Measurements from ENCODE around the gene ZDHHC1.
"Not testable (repeated sequence)": the region's sequence is repeated elsewhere in the genome, so short reads cannot be mapped to it uniquely, and the experiment has no call there.

Gene ZDHHC1

DNA sequence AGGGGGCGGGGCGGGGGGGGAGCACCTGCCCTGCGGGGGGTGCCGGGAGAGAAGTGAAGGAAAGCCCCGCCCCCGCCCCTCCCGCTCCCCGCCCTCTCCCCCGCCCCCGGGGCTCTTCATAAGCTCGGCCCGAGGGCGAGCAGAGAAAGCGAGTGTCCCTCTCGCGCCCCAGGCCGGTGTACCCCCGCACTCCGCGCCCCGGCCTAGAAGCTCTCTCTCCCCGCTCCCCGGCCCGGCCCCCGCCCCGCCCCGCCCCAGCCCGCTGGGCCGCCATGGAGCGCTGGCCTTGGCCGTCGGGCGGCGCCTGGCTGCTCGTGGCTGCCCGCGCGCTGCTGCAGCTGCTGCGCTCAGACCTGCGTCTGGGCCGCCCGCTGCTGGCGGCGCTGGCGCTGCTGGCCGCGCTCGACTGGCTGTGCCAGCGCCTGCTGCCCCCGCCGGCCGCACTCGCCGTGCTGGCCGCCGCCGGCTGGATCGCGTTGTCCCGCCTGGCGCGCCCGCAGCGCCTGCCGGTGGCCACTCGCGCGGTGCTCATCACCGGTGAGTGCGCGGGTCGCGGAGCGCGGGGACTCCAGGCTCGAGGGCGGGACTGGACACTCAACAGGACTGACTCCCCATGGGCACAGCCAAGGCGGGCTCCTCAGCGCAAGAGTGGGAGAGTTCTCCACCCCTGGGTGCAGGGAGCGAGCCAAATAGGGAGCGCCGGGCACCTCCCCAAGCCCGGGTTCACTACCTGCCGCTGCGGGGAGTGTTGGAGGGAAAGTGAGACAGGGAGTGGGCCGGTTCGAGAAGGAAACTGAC lies 14.9 kb upstream of the ZDHHC1 start, which contains the start of gene HSD11B2:
HSD11B2 (plus strand) TSS at position 145 of the 798 bp plus-strand sequence; CDS start at position 273, 128 bp downstream.
- DNase-seq: peak; percentile 77

DNA sequence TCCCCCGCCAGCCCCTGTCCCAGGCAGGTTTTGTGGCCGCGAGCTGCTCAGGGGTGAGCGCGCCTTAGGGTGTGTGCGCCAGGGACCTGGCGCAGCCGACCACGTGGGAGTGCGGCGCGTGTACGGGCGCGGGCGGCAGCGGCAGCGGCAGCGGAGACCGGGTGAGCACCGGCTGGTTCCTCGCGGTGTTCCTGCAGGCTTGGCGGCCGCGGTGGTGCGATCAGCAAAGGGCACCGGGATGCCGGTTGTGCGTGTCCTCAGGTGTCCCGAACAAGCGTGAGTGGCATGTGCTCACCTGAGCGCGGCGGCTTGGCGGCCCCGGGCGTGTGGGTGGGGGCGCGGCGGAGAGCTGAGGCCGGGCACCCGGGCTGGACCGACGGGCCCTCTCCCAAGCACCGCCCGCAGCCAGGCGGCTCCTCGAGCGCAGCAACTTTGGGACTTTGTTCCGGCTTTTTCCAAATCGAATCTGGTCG lies 14.3 kb upstream of the ZDHHC1 start:
- DNase-seq: peak; percentile 83

DNA sequence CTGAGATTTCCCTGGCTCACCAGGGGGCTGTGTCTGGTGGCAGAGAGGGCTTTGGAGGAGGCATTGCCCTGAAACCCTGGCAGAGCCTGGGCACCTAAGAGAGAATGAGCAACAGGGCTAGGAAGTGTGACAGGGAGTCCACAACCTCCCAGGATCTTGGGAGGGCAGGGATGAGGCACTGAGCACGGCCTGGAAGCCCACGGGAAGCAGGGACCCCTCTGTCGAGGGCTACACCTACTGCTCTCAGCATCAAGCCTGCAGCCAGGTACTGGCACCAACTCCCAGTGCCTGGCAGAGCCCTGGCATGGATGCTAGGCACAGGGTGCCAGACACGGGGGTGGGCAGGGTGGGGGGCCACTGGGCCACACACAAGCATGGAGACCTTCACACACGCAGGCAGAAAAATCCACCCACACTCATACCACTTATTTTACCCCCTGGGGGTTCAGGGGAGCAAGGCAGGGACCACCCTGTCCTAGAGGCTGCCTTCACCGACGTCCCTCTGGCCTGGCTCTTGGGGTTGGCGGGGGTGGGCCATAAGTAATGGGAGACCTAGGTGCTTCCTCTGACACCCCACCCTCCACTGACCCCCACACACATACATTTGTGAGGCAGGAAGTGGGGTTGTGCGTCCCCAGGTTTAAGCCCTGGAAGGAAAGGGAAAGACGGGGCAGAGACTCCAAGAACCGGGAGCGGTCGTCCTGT lies 13.7 kb upstream of the ZDHHC1 start:
- no peak for DNase-seq

DNA sequence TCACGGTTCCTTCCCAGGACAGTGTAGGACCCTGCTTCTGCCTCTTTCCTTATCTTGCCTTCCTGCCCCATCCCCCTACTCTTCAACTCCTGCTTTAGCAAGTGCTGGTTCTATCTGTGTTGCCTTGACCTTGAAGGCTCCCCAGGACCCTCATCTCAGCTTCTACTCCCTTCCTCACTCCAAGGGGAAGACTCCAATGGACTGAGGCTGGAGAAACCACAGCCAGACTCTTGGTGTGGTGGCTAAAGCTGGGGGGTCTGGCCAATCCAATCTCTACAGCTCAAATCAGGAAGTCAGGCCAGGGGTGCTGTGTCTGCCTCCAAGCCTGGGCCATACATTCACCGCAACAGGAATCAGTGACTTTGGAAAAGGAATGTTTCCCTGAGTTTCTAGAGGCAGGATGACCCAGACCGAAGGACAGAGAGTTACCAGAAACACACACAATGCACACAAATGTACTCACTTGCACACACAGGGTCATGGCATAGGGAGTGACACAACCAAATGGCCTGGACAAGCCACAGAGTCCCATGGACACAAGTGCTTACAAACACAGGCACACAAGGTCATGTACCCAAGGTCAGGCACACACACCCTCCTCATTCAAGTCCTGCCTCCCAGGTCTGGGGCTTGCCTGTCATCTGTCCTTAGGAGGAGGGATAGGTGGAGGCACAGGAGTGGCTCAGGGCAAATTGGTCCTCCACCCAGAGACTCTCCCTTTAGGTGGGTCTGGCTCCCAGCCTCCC lies 12.9 kb upstream of the ZDHHC1 start:
- no peak for DNase-seq

DNA sequence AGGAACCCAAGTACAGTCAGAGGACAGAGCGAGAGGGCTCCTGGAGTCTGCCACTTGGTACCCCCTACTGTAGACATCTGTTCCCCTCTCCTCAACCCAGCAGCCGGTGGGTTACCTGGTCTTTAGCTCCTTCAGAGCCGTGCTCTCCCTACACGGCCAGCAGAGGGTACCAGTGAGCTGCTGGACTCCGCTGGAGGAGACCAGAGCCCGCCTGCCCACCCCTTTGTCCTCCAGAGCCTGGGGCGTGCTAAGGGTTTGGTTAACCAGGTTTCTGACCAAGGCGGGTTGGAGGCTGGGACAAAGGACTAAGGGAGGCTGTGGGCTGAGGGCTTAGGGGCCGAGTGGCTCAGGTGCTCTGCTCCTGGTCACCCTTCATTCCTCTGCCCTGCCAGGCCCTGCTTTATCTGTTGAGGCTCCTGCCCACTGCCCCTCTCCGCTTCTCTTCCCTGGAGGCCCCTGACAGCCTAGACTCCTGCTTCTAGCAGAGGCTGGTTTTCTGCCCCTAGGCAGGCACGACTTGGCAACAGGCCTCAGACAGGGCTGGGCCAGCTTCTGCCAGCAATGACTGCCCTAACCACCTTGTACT lies 12.0 kb upstream of the ZDHHC1 start:
- DNase-seq: peak; percentile 63

DNA sequence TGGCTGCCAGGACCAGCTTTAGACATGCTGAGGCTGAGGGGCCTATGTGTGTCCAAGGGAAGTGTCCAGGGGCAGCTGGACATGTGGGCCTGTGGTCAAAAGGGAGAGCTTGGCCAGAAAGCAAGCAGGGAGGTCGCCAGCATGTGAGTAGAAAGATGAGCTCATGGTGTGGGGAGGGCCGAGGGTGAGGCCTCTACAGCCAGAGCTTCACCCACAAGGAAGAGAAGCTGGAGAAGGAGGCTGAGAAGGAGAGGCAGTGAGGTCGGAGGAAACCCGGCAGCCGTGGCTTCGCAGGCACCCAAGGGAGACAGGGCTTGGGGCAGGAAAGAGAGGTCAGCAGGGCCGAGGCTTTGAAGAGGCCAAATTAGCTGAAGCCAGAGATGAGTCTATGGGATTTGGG lies 10.7 kb upstream of the ZDHHC1 start:
- DNase-seq: no peak

DNA sequence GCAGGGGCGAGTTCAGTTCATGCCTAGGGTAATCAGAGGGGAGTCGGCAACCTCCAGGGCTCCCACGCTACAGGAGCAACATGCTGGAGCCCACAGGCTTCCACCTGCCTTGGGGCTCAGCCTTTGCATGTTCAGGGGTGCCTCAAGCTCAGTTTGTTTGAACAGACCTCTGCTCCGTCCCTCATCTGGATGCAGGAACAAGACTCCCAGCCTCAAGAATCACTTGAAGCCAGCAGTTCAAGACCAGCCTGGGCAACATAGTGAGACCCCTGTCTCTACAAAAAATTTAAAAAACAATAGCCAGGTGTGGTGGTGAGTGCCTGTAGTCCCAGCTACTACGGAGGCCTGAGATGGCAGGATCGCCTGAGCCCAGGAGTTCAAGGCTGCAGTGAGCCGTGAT lies 9.7 kb upstream of the ZDHHC1 start:
- DNase-seq: no peak

DNA sequence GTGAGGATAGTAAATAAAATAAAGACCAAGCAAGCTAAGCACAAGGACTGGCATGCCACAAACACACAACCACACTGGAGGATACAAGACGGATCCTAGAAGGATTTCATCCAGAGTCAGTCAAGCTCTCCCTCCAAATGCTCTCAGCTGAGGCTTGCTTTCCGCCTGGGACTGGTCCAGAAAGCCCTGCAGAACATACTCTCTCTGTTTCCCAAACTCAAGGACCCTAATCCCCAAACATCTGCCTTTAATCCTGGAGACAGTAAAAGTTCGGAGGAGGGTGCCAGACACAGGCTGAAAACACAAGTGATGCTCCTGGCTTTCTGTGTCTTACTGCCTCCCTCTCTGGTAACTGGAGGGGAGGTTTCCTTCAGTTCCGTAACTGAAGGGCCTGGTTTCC lies 9.3 kb upstream of the ZDHHC1 start:
- DNase-seq: no peak

DNA sequence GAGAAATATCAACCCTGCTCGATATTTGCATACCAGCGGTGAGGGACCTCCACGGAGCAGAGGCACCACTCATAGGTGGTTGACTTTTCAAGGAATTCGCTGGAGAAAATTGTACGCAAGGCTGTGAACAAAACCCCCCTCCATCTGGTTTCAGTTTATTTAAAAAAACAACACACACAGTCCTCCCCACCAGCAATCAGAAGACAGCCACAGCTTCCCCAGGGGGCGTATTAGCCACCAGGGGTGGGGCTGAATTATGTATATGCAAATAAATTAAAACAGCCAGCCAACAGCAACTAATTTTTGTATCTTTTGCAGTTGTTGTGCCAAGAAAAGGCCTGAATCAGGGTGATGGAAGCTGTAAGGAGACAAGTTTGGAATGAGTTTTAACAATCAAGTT lies 8.8 kb upstream of the ZDHHC1 start:
- no peak for DNase-seq

DNA sequence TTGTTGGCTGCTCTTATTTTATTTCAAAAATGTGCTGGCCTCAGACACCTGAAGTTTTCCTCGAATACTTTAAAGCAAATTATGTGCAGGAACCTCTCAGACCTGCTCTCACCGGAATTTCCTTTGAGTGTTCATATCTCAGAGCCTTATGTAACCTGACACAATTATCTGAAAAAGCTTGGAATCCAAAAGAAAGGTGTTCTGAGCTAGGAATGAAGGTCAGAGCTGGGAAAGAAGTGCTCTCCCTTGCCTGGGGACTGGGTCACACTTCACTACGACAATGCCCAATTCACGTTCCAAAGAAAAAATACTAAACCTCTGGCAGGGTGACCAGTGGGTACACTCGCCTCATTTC lies 8.0 kb upstream of the ZDHHC1 start:
- no peak for DNase-seq

DNA sequence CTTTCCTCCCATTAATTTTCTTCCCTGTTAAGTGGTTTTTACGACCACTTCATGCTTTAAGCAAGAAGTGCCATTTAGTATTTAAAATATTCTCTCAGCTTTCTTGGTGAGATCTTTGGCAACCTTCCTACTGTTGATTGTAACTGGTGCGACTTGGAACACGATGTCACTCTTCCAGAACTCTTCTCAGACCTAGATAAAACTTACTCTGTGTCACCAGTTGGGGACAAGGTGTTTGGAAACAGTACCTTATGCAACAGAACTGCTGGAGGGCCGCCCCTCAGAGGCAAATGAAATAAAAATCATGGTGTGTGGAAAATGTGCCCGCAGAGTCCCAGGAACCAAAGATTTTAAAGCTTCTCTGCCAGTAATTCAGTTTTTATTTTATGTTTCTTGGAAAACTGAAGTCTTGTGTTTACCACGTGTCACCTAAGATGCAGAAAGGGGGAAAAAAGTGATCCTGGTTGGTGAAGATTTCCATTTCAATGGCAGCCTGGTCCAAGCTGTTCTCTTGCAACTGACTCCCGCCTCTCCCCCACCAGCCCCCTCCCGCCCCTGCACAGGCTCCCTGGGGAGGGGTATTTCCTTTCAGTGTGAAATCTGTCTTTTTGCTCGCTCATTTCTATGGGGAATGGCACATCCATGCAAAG lies 7.5 kb upstream of the ZDHHC1 start:
- DNase-seq: no peak

DNA sequence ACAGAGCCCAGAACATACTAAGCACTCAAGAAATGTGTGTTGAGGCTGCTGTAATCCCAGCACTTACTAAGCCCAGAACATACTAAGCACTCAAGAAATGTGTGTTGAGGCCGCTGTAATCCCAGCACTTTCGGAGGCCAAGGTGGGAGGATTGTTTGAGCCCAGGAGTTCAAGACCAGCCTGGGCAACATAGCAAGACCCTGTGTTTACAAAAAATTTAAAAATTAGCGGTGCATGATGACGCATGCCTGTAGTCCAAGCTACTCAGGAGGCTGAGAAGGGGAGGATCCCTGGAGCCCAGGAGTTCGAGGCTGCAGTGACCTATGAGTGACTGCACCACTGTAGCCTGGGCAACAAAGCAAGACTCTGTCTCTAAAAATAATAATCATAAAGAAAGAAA lies 6.7 kb upstream of the ZDHHC1 start:
- DNase-seq: no peak

DNA sequence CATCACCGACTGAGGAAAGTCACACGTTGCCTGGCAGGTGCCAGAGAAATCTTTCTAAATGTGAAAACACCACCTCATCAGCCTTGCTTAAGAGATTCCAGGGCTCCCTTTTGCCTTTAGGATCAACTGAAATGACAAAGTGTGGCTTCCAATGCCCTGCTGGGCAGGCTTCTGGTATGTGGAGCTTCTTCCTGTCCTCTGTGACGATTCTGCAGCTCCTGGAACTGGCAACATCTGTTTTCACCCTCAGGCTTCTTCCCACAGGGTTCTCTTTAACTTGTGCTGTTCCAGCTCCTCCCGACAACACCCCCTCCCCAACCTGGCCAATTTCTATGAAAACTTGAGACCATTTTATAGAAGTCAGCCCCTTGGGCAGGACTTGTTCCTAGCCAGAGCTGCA lies 4.8 kb upstream of the ZDHHC1 start:
- no peak for DNase-seq

DNA sequence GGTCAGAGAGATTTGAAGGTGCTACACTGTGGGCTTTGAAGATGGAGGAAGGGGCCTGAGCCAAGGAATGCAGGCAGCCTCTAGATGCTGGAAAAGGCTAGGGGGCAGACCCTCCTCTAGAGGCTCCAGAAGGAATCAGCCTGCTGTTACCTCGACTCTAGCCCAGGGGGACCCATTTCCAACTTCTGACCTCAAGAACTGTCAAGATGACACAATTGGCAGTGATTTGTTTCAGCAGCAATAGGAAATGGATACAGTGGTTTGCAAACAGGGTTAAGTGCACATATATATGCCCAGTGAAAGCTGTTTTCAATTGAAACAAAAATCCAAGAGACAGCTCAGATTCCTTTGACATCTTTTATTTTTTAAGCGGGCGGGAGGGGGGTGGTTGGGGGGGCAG lies 3.7 kb upstream of the ZDHHC1 start:
- no peak for DNase-seq

DNA sequence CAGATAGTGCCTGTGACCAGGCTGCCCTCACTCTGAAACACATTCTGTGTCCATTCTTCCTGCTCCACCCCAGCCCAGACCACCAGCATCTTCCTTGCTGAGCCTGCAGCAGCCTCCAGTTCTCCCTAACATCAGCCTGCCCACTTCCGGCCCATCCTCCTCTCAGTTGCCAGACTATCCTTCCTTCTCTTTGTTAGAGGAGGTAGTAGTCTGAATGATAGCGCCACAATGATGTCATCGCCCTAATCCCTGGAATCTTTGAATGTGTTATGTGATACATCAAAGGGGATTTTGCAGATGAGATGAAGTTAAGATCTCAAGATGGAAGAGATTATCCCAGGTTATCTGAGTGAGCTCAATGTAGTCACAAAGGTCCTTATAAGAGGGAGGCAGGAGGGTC lies 3.2 kb upstream of the ZDHHC1 start:
- DNase-seq: no peak

DNA sequence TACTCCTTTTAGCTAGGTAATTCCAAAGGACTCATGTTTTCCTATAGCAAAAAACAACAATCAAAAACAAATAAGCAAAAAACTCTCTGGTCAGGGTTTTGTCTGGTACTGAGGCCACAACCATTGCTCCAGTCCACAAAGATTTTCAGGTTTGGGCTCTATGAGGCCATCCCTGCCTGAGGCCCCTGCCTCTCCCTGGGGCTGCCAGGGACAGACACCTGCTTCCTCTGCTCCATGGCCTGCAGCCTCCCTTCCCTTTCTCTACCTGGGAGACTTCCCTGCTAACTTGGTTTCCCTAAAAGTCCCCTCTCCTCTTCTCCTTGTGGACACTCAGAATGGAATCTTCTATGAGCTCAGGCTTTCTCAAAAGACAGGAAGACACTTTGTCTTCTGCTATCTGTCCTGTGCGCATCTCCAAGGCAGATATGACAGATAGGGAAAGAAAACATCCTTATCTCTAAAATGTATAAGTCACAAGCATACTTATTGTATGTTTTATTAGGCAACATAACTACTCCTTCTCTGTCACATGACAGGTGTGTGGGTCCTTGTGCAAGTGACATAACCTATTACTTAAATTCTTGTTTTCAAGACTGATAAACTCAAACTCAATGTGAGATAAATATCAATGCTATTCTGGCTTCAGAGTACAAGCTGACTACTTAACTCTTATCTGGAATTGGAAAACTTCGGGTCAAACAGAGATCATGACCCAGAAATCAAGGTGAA lies 1.2 kb upstream of the ZDHHC1 start:
- no peak for DNase-seq

DNA sequence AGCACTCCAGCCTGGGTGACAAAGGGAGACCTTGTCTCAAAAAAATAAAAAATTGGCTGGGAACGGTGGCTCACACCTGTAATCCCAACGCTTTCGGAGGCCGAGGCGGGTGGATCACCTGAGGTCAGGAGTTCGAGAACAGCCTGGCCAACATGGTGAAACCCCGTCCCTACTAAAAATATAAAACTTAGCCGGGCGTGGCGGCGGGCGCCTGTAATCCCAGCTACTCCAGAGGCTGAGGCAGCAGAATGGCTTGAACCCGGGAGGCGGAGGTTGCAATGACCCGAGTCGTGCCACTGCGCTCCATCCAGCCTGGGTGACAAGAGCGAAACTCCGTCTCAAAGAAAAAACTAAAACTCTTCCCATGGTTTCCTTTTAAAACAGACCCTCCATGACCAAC lies 856 bp downstream of the ZDHHC1 start:
- DNase-seq: not testable (repeated sequence)

DNA sequence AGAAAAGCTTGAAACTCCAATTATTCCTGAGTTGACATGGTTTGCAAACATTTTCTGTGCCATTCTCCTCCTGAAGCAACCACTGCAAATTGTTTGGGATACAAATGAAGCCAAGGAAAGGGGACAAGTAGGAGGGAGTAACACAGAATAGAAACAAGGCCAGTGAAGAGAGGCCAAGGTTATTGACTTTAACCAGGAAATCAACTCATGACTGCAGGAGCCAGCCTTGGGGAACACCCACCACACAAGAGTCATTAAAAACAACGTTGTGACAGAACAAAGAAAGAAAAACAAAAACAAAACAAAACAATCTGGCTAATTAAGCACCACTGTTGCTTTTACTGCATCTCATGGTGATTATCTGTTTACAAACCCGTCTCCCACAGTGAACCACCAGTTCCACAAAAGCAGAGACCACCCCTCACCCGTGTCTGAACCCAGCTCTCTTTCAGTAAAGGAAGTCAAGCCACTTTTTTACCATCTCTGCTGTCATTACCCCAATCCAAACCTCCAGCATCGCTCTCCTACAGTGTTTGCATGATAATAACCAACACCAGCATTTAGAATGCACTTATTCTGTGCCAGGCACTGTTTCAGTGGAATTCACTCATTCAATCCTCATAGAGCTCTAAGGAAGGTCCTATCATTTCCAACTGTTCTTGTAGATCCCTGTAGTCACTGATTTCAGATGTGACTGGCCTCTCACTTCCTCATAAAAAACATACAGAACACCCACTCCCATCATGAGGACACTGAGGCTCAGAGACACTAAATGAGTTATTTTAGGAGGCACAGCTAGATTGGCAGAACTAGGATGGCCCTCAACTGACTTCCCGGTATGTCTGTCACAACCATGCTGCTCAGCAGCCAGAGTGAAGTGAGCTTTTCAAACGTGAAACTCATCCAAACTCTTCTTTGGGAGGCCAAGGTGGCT lies 2.0 kb downstream of the ZDHHC1 start:
- no peak for DNase-seq

DNA sequence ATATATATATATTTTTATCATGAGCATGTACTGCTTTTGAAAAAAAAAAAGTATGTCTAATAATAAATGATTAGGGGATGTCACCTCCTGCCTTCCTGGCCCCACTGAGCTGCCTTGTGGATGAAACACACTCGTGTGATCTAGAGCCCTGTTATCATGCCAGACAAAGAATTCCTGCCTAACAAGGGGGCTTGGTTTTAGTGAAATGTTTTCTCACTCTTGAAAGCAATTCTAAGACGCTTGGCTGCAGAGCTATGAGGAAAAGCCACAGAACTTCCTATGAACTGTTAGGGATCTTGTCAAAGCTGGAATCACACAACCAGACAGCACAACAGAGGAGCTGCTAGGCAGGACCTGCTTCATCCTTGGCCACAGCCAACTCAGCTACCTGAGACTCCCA lies 4.0 kb downstream of the ZDHHC1 start:
- no peak for DNase-seq

DNA sequence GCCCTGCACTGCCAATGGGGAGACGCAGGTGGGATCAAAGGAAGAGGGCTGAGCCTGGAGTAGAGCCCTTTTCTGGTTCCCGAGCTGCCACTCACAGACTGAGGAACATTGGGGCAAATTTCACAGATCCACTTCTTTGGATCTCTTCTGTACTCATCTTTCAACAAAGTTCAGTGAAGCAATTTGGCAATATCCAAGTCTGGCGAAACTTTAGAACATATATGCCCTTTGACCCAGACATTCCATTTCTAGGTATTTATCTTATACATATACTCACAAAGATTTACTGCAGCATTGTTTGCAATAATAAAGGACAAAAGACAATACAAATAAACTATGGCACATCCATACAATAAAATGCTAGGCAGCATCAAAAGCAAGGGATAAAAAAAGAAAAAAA lies 4.9 kb downstream of the ZDHHC1 start:
- DNase-seq: no peak
